ENCODE data around the gene PRICKLE2. TPM values are rescaled to one million over a fixed set of nuclear protein-coding genes. Genes with fewer than 3 reads are reported as not detected.

The PRICKLE2 gene
- total RNA-seq, 1 donor from 2014 or later, result 5.3 TPM

- no peak overlapping the region for H3K27ac Mint-ChIP-seq (ENCODE audit: unreplicated experiment)
- DNase-seq (ENCODE audit: low spot score), result no peak
Observed at GRCh38 chr3:64083575-64083974, 141.7 kb downstream of the PRICKLE2 start.

GRCh38 chr3:64082961-64083541, 142.2 kb downstream of the PRICKLE2 start:
- no peak for TF ChIP-seq CTCF (IDR thresholded peaks at IDR 0.05; ENCODE audit: unreplicated experiment)
- Mint-ChIP-seq H3K9me3 (ENCODE audit: unreplicated experiment) (no peaks in the 10 kb centered on the region), H3K27ac (ENCODE audit: unreplicated experiment) (no peak overlapping the region), H3K4me3 (ENCODE audit: unreplicated experiment) (no peak overlapping the region), H3K36me3 (ENCODE audit: low read depth, unreplicated experiment) (no peaks in the 10 kb centered on the region), H3K4me1 (ENCODE audit: unreplicated experiment) (peaks cover 11% of the 10 kb centered on the region), H3K27me3 (ENCODE audit: unreplicated experiment) (peaks cover 2% of the 10 kb centered on the region)
- no peak for DNase-seq (ENCODE audit: low spot score)

More at GRCh38 chr3:64083575-64083974, 141.7 kb downstream of the PRICKLE2 start:
- Mint-ChIP-seq H3K9me3 (ENCODE audit: unreplicated experiment) (no peaks in the 10 kb centered on the region), H3K4me1 (ENCODE audit: unreplicated experiment) (peaks cover 11% of the 10 kb centered on the region), H3K36me3 (ENCODE audit: low read depth, unreplicated experiment) (no peaks in the 10 kb centered on the region), H3K4me3 (ENCODE audit: unreplicated experiment) (no peak overlapping the region), H3K27me3 (ENCODE audit: unreplicated experiment) (peaks cover 2% of the 10 kb centered on the region)
- no peak for TF ChIP-seq CTCF (IDR thresholded peaks at IDR 0.05; ENCODE audit: unreplicated experiment)

- no peak overlapping the region for H3K27ac Mint-ChIP-seq (ENCODE audit: unreplicated experiment)
- H3K9me3 Mint-ChIP-seq (ENCODE audit: unreplicated experiment), result no peaks in the 10 kb centered on the region
- no peak for DNase-seq (ENCODE audit: low spot score)
- TF ChIP-seq CTCF (IDR thresholded peaks at IDR 0.05; ENCODE audit: unreplicated experiment), result no peak
- no peaks in the 10 kb centered on the region for H3K36me3 Mint-ChIP-seq (ENCODE audit: low read depth, unreplicated experiment)
- no peak overlapping the region for H3K4me3 Mint-ChIP-seq (ENCODE audit: unreplicated experiment)
- H3K4me1 Mint-ChIP-seq (ENCODE audit: unreplicated experiment), result peaks cover 11% of the 10 kb centered on the region
- peaks cover 2% of the 10 kb centered on the region for H3K27me3 Mint-ChIP-seq (ENCODE audit: unreplicated experiment)
Observed at GRCh38 chr3:64082411-64082810, 142.9 kb downstream of the PRICKLE2 start.

GRCh38 chr3:64081235-64081630, 144.0 kb downstream of the PRICKLE2 start:
- no peak for TF ChIP-seq CTCF (IDR thresholded peaks at IDR 0.05; ENCODE audit: unreplicated experiment)
- Mint-ChIP-seq H3K36me3 (ENCODE audit: low read depth, unreplicated experiment) (no peaks in the 10 kb centered on the region), H3K4me1 (ENCODE audit: unreplicated experiment) (peaks cover 2% of the 10 kb centered on the region), H3K4me3 (ENCODE audit: unreplicated experiment) (no peak overlapping the region), H3K27ac (ENCODE audit: unreplicated experiment) (no peak overlapping the region), H3K27me3 (ENCODE audit: unreplicated experiment) (peaks cover 2% of the 10 kb centered on the region), H3K9me3 (ENCODE audit: unreplicated experiment) (no peaks in the 10 kb centered on the region)
- DNase-seq (ENCODE audit: low spot score), result no peak

GRCh38 chr3:64080616-64081234, 144.5 kb downstream of the PRICKLE2 start:
- Mint-ChIP-seq H3K4me3 (ENCODE audit: unreplicated experiment) (no peak overlapping the region), H3K27me3 (ENCODE audit: unreplicated experiment) (peaks cover 2% of the 10 kb centered on the region), H3K27ac (ENCODE audit: unreplicated experiment) (no peak overlapping the region), H3K9me3 (ENCODE audit: unreplicated experiment) (no peaks in the 10 kb centered on the region), H3K36me3 (ENCODE audit: low read depth, unreplicated experiment) (no peaks in the 10 kb centered on the region), H3K4me1 (ENCODE audit: unreplicated experiment) (no peaks in the 10 kb centered on the region)
- DNase-seq (ENCODE audit: low spot score), result no peak
- TF ChIP-seq CTCF (IDR thresholded peaks at IDR 0.05; ENCODE audit: unreplicated experiment), result no peak
